Subcutaneous adipose tissue (tissue), 4 donors: ENCODE results near the gene CCDC7. TPM values are rescaled to one million over a fixed set of nuclear protein-coding genes. Genes with fewer than 3 reads are reported as not detected.

Experiments
- CTCF ChIP-seq: fragments of 450-650 bp; IDR thresholded peaks from one replicate; pipeline ENCODE4 v1.5.1; 2016; ENCODE audit warnings: low read depth, mild to moderate bottlenecking, control low read depth, antibody characterized with exemption, moderate library complexity
- total RNA-seq, 4 donors: library from RNA; depleted of rRNA; stranded (reverse); fragments of >200 nt; gene quantifications; one replicate each; pipeline ENCODE4 v1.1.0, GENCODE V29; 2016

The CCDC7 gene
- total RNA-seq, 4 donors from 2014 or later: 11.0 to 31.0 (median 27.5) TPM

GRCh38 chr10:32426186-32426585, 19.8 kb upstream of the CCDC7 start:
- TF ChIP-seq CTCF: no peak

- no peak for TF ChIP-seq CTCF
These were observed 12.4 kb upstream of the CCDC7 start for GRCh38 chr10:32433542-32433941.

GRCh38 chr10:32436215-32436614, 9.7 kb upstream of the CCDC7 start:
- TF ChIP-seq CTCF: no peak

GRCh38 chr10:32437334-32437733, 8.6 kb upstream of the CCDC7 start:
- TF ChIP-seq CTCF: no peak

- TF ChIP-seq CTCF: no peak
These were observed 904 bp upstream of the CCDC7 start for GRCh38 chr10:32445036-32445435.

- TF ChIP-seq CTCF: no peak
These were observed 831 bp downstream of the CCDC7 start for GRCh38 chr10:32446536-32447406.

- no peak for TF ChIP-seq CTCF
These were observed 8.2 kb downstream of the CCDC7 start for GRCh38 chr10:32454148-32454547.
